OCI-LY7 (cell line): Measurements from ENCODE around the gene PPP3CA.
A peak's percentile ranks its signal among the peaks of the same experiment; 100 is the strongest.

Source experiments
- EZH2phosphoT487 ChIP-seq: fragments of 200-600 bp; sonication (generic); IDR thresholded peaks from 2 replicates; pipeline ENCODE4 v1.6.1; 2018; ENCODE audit warnings: low read depth, borderline replicate concordance, mild to moderate bottlenecking, mixed run types, antibody characterized with exemption, low read length, moderate library complexity, mixed read lengths
- TF ChIP-seq, protein P1 (sequence below): fragments of 200-600 bp; sonication (generic); conservative IDR thresholded peaks from 2 replicates; pipeline ENCODE4 v1.5.1; 2014; ENCODE audit warnings: mild to moderate bottlenecking, antibody characterized with exemption, low read length, moderate library complexity, mixed read lengths

DNA sequence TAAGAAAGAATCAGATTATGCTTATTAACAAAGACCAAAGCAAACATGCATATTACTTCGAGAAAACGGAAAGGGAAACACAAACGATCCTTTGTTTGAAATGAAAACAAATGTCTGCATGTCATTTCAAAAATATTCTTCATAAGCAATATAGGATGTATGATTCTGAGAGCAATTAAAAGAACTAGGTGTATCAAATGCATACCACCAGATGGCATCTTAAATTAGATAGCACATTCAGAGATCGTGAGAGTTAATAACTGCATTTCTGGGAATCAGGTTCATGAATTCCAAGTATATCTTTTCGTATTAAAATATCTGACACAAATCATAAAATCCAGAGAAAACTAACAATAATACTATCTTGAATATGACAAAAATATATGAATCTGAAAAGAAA, 159.5 kb downstream of the PPP3CA start:
- TF ChIP-seq, protein P1, sequence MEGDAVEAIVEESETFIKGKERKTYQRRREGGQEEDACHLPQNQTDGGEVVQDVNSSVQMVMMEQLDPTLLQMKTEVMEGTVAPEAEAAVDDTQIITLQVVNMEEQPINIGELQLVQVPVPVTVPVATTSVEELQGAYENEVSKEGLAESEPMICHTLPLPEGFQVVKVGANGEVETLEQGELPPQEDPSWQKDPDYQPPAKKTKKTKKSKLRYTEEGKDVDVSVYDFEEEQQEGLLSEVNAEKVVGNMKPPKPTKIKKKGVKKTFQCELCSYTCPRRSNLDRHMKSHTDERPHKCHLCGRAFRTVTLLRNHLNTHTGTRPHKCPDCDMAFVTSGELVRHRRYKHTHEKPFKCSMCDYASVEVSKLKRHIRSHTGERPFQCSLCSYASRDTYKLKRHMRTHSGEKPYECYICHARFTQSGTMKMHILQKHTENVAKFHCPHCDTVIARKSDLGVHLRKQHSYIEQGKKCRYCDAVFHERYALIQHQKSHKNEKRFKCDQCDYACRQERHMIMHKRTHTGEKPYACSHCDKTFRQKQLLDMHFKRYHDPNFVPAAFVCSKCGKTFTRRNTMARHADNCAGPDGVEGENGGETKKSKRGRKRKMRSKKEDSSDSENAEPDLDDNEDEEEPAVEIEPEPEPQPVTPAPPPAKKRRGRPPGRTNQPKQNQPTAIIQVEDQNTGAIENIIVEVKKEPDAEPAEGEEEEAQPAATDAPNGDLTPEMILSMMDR: peak; percentile 67
- no peak for TF ChIP-seq EZH2phosphoT487
